GM12864 (cell line): Measurements from ENCODE around the gene GNAT1.
A peak's percentile ranks its signal among the peaks of the same experiment; 100 is the strongest.
"Not testable (repeated sequence)": the region's sequence is repeated elsewhere in the genome, so short reads cannot be mapped to it uniquely, and the experiment has no call there.

Experiments
- DNase-seq: peaks from one replicate; pipeline ENCODE4 v3.0.0-alpha.2; 2011; ENCODE audit warnings: low read depth
- H3K4me3 ChIP-seq: 2 replicates; pipeline ENCODE4 v1.5.1; 2011; ENCODE audit warnings: mild to moderate bottlenecking, low read depth, low read length, control low read depth
- TF ChIP-seq, protein P1 (sequence below): IDR thresholded peaks from 2 replicates; pipeline ENCODE4 v1.5.1; 2011; ENCODE audit warnings: low read depth, mild to moderate bottlenecking, moderate library complexity, low read length, control low read depth, inconsistent platforms; ENCODE audit errors: missing control alignments

GNAT1 gene

DNA sequence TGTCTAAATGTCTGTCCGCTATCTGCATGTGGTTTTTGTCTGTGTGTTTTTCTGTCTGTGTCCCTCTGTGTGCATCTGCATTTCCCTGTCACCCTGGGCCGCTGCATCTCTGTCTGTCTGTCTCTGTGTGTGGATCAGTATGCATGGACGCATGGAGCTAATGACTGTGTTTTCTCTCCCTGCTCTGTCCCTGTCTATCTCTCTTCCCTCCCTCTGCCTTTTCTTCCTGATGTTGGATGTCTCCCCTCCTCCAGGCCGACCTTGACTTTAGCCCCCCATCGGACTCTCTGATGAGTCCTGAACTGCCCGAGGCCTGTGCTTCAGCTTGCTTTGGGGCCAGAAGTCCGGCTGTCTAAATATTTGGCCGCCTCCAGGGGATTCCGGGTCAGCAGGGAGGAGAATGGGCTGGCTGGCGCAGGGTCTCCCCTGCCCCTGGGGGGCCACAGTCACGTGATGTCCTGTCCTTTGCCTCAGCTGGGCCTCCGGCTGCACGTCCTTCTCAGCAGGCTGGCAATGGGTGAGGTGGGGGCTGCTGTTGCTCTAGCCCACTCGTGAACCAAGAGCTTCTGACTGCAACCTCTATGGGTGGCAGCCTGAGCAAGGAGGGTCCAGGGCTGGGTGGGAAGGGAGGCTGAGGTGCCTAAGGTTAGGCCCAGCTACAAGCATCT is 17.4 kb downstream of the GNAT1 start:
- no peak overlapping the region for H3K4me3 ChIP-seq
- TF ChIP-seq, protein P1, sequence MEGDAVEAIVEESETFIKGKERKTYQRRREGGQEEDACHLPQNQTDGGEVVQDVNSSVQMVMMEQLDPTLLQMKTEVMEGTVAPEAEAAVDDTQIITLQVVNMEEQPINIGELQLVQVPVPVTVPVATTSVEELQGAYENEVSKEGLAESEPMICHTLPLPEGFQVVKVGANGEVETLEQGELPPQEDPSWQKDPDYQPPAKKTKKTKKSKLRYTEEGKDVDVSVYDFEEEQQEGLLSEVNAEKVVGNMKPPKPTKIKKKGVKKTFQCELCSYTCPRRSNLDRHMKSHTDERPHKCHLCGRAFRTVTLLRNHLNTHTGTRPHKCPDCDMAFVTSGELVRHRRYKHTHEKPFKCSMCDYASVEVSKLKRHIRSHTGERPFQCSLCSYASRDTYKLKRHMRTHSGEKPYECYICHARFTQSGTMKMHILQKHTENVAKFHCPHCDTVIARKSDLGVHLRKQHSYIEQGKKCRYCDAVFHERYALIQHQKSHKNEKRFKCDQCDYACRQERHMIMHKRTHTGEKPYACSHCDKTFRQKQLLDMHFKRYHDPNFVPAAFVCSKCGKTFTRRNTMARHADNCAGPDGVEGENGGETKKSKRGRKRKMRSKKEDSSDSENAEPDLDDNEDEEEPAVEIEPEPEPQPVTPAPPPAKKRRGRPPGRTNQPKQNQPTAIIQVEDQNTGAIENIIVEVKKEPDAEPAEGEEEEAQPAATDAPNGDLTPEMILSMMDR: no peak
- DNase-seq: no peak

DNA sequence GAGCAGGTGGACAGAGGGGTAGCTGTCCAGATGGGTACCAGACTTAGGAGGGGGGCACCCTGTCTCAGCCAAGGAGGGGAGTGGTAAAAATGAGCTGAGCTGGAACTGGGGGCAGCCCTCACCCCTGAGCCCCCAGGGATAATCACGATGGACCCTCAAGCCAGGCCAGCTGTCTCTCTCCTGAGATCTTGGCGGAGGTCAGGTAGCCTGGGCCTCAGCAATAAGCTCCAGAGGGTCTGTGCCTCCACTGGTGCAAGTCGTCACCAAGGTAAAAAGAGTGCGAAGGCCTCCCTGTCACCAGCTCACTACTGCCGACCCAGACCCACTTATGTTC is 18.7 kb downstream of the GNAT1 start:
- no peak overlapping the region for H3K4me3 ChIP-seq
- DNase-seq: no peak
- TF ChIP-seq, protein P1: no peak

DNA sequence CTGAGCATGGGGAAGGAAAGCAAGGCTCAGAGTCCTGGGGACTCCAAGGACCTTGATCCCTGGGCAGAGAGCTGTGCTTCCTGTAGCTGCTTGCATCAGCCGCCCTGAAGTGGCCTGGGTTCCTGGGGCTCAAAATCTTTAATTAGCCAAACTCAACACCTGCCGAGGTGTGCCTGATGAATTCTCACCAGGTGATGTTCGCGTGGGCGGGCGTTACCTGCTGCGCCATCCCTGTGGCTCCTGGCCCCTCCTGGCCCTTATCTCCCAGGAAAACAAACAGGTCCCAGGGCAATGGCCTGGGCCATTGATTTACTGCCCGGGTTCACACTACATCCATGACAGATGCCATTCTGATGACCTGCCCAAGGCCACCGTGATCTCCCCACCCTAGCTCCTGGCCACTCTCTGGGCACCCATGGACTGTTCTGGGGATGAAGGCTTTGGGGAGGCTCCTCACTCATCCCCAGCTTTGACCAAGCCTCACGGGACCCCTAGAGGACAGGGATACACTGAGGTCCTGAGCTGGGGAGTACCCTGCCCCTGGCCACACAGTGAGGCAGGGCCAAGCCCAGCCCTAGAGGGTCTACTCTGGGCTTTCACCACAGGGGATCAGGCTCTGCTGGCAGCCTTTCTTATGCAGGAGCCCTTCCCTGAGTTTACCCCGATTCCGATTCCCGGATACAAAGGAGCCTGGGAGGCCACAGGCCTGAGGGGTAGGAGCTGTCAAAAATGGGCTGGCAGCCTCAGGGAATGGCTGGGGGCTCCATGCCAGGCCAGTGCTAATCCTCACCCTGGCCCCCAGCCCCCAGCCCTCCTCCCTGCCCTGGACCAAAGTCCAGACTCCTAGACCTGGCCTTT is 19.3 kb downstream of the GNAT1 start:
- TF ChIP-seq, protein P1: no peak
- no peak for DNase-seq
- no peak overlapping the region for H3K4me3 ChIP-seq

DNA sequence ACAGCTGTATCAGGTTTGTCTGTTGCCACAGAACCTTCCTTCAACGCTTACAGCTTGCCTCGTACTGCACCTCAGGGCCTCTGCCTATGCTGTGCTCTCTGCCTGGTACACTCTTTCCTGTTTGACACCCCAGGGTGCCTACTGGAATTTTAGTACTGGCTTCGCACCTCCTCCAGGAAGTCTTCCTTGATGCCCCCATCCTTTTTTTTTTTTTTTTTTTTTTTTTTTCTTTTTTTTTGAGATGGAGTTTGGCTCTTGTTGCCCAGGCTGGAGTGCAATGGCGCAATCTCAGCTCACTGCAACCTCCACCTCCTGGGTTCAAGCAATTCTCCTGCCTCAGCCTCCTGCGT is 19.9 kb downstream of the GNAT1 start:
- not testable (repeated sequence) for H3K4me3 ChIP-seq, DNase-seq

DNA sequence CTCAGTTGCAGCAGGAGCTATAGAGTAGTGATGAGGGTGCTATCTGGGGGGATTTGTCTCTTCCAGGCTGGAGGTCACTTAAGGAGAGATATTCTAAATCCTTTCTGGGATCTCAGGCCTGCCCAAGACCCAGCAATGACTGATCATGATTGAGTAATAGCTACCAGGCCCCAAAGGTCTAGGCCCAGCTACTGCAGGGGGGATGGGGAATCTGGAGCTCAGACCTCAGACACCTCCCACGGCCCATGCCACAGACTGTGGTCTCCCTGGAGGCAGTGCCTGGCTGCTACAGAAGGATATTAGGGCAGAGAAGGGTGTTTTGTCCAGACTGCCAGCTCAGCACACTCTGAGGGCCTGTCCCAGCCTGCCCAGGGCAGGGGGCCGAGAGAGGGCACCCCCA is 20.5 kb downstream of the GNAT1 start:
- no peak overlapping the region for H3K4me3 ChIP-seq
- TF ChIP-seq, protein P1: no peak
- no peak for DNase-seq

DNA sequence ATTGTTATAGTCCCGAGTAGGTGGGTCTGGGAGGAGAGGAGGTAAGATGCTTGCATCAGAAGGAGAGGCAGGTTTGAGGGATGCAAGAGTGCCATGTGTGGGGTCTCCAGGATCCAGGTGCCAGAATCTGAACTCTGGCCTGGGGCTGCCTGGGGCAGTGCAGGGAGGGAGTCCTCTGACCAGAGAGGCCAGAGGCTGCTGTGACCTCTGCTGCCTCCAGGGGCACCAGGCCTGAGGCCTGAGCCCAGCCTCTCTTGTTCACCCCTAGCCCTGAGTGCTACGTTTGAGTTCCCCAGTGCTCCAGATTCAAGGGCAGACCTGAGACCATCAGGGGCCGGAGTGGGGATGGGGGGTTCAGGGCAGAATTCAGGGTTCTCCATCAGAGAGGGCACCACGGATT is 21.1 kb downstream of the GNAT1 start:
- TF ChIP-seq, protein P1: peak; percentile 43
- DNase-seq: no peak
- H3K4me3 ChIP-seq: no peak overlapping the region

DNA sequence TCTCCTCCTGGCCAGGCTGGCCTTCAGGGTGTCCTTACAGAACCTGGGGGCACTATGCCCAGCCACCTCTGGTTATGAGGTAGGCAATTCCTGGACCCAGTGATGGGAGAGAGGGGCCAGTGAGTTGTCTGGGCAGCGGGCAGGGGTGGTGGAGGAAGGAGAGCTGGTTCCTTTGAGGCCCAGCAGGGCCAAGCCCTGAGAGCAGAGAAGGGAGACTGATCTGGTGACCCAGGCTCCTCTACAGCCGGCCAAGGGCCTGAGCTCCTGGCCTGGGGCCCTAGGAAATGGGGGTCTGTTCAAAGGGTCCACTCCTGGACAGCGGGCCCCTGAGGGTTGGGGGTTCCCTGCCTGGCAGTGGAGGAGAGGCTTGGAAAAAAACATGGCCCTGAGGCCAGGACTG is 21.6 kb downstream of the GNAT1 start:
- no peak for DNase-seq
- TF ChIP-seq, protein P1: no peak
- no peak overlapping the region for H3K4me3 ChIP-seq
